HepG2 (cell line): ENCODE data around the gene VIT. TPM values are rescaled to one million over a fixed set of nuclear protein-coding genes. Genes with fewer than 3 reads are reported as not detected.

Experiments
- AHR ChIP-seq: IDR thresholded peaks from 2 replicates; pipeline ENCODE4 v1.6.1; 2018; ENCODE audit warnings: missing genetic modification reagents, missing compliant biosample characterization
- ARID3A ChIP-seq: IDR thresholded peaks from 2 replicates; pipeline ENCODE4 v1.6.1; 2012; ENCODE audit warnings: low read depth, low read length, improper control_type of control experiment
- ARNT2 ChIP-seq: sonication (generic); formaldehyde crosslinking; IDR thresholded peaks from 2 replicates; pipeline ENCODE4 v1.8.0; 2022; ENCODE audit warnings: mild to moderate bottlenecking, low read depth, missing genetic modification reagents, moderate library complexity
- CEBPB ChIP-seq: IDR thresholded peaks from 2 replicates; pipeline ENCODE4 v1.6.1; 2011; ENCODE audit warnings: low read depth, low read length, improper control_type of control experiment, borderline replicate concordance
- HMGA1 ChIP-seq: sonication (generic); formaldehyde crosslinking; conservative IDR thresholded peaks from 2 replicates; pipeline ENCODE4 v1.4.0; 2020; ENCODE audit warnings: missing genetic modification reagents
- HNF4A ChIP-seq: sonication (generic); formaldehyde crosslinking; IDR thresholded peaks from 2 replicates; pipeline ENCODE4 v1.4.0; 2020; ENCODE audit warnings: missing genetic modification reagents
- HOXD1 ChIP-seq: sonication (generic); formaldehyde crosslinking; IDR thresholded peaks from 2 replicates; pipeline ENCODE4 v1.5.0; 2020; ENCODE audit warnings: missing genetic modification reagents
- MXI1 ChIP-seq: IDR thresholded peaks from 3 replicates; pipeline ENCODE4 v1.6.1; 2012; ENCODE audit warnings: low read depth, low read length, inconsistent platforms, borderline replicate concordance
- RFXANK ChIP-seq: IDR thresholded peaks from 2 replicates; pipeline ENCODE4 v1.6.1; 2016
- SNAPC4 ChIP-seq: sonication (generic); formaldehyde crosslinking; IDR thresholded peaks from 2 replicates; pipeline ENCODE4 v1.4.0; 2020; ENCODE audit warnings: mild to moderate bottlenecking, missing genetic modification reagents
- SOX5 ChIP-seq: IDR thresholded peaks from 2 replicates; pipeline ENCODE4 v1.6.1; 2016; ENCODE audit warnings: borderline replicate concordance
- THRA ChIP-seq: sonication (generic); formaldehyde crosslinking; IDR thresholded peaks from 2 replicates; pipeline ENCODE4 v1.4.0; 2020; ENCODE audit warnings: missing genetic modification reagents, borderline replicate concordance
- THYN1 ChIP-seq: sonication (generic); formaldehyde crosslinking; IDR thresholded peaks from 2 replicates; pipeline ENCODE4 v1.8.1; 2023; ENCODE audit warnings: low read depth, mild to moderate bottlenecking, moderate library complexity, missing genetic modification reagents, borderline replicate concordance
- TMF1 ChIP-seq: sonication (generic); formaldehyde crosslinking; IDR thresholded peaks from 2 replicates; pipeline ENCODE4 v1.8.1; 2022; ENCODE audit warnings: low read depth, missing genetic modification reagents
- TRIM24 ChIP-seq: sonication (generic); formaldehyde crosslinking; IDR thresholded peaks from 2 replicates; pipeline ENCODE4 v1.8.0; 2022; ENCODE audit warnings: mild to moderate bottlenecking, missing genetic modification reagents
- U2AF2 ChIP-seq: fragments of 200-400 bp; formaldehyde crosslinking; IDR thresholded peaks from 2 replicates; pipeline ENCODE4 v1.6.1; 2017; ENCODE audit warnings: low read depth, mild to moderate bottlenecking, low read length
- ZFYVE20 ChIP-seq: sonication (generic); formaldehyde crosslinking; IDR thresholded peaks from 2 replicates; pipeline ENCODE4 v1.8.0; 2023; ENCODE audit warnings: low read depth, mild to moderate bottlenecking, moderate library complexity, missing genetic modification reagents, borderline replicate concordance
- ZGPAT ChIP-seq: IDR thresholded peaks from 2 replicates; pipeline ENCODE4 v1.6.1; 2016; ENCODE audit warnings: mild to moderate bottlenecking
- ZMYM2 ChIP-seq: sonication (generic); formaldehyde crosslinking; IDR thresholded peaks from 2 replicates; pipeline ENCODE4 v1.8.0; 2022; ENCODE audit warnings: mild to moderate bottlenecking, missing genetic modification reagents
- ZNF138 ChIP-seq: sonication (generic); formaldehyde crosslinking; IDR thresholded peaks from 2 replicates; pipeline ENCODE4 v1.5.0; 2020; ENCODE audit warnings: mild to moderate bottlenecking, low read depth, missing genetic modification reagents
- ZNF251 ChIP-seq: sonication (generic); formaldehyde crosslinking; IDR thresholded peaks from 2 replicates; pipeline ENCODE4 v1.9.0; 2021; ENCODE audit warnings: mild to moderate bottlenecking, missing genetic modification reagents
- ZNF451 ChIP-seq: sonication (generic); formaldehyde crosslinking; IDR thresholded peaks from 2 replicates; pipeline ENCODE4 v1.5.0; 2020; ENCODE audit warnings: mild to moderate bottlenecking, missing genetic modification reagents
- polyA plus RNA-seq, 8 experiments: library from polyadenylated mRNA; depleted of rRNA in 3 of 8; stranded (reverse) in 7 of 8; unstranded in 1 of 8; fragments of >200 nt; fragmentation: Illumina TruSeq in 4 of 8; extraction: Trizol in 4 of 8; gene quantifications; 2 replicates each; pipeline versions ENCODE4 v1.2.1 to v1.2.3, GENCODE V29; 2011 to 2016; ENCODE audit warnings: low read depth in 4 of 8, missing spikeins in 1 of 8, mixed read lengths in 1 of 8; ENCODE audit not compliant: insufficient read depth in 1 of 8
- total RNA-seq, 5 experiments: library from RNA; depleted of rRNA; stranded (reverse); fragments of >200 nt; fragmentation: Illumina TruSeq; extraction: Trizol; gene quantifications; 2 replicates each; pipeline ENCODE4 v1.2.3, GENCODE V29; 2016; ENCODE audit warnings: low read depth in 1 of 5

Gene VIT
- total and polyA plus RNA-seq, 2 of the 13 experiments (the other 11 are each of a cell fraction or from before 2014, with no cell fraction given) = not detected

GRCh38 chr2:36658277-36658748, 38.2 kb upstream of the VIT start (continued):
- TF ChIP-seq ZGPAT (CRISPR knock-in tag) (no peak), MXI1 (no peak), ARID3A (peak; percentile 66; the same call in 1 of the 2 replicates), HOXD1 (CRISPR knock-in tag) (no peak), ZNF251 (CRISPR knock-in tag) (no peak), ARNT2 (CRISPR knock-in tag) (no peak), TMF1 (CRISPR knock-in tag) (no peak), CEBPB (peak; percentile 64; the same call in 1 of the 2 replicates), SOX5 (peak; percentile 52; the same call in 1 of the 2 replicates), ZMYM2 (CRISPR knock-in tag) (no peak), TRIM24 (CRISPR knock-in tag) (no peak), THRA (CRISPR knock-in tag) (no peak), ZFYVE20 (CRISPR knock-in tag) (no peak), U2AF2 (no peak), THYN1 (no peak), HNF4A (CRISPR knock-in tag) (peak; percentile 18; the same call in 1 of the 2 replicates), ZNF138 (CRISPR knock-in tag) (no peak), RFXANK (no peak), SNAPC4 (CRISPR knock-in tag) (no peak), ZNF451 (CRISPR knock-in tag) (no peak), HMGA1 (no peak), AHR (CRISPR knock-in tag) (no peak)
